MM.1S (cell line): ENCODE measurements around the gene TMED10.

Experiments used
- DNase-seq: peaks from one replicate; pipeline ENCODE4 v3.0.0-alpha.2; 2015
- H2AFZ ChIP-seq: fragments of 300-600 bp; sonication (generic); 2 replicates; pipeline ENCODE4 v1.6.0; 2016; ENCODE audit warnings: antibody characterized with exemption, low read length
- H3F3A ChIP-seq: fragments of 300-600 bp; sonication (generic); 2 replicates; pipeline ENCODE4 v1.6.1; 2016; ENCODE audit warnings: mild to moderate bottlenecking, antibody characterized with exemption, low read length, moderate library complexity, mixed read lengths; ENCODE audit not compliant: insufficient read depth
- H3K27ac ChIP-seq: fragments of 300-600 bp; sonication (generic); 2 replicates; pipeline ENCODE4 v1.5.1; 2016; ENCODE audit warnings: mild to moderate bottlenecking, low read length
- H3K27me3 ChIP-seq: fragments of 300-600 bp; sonication (generic); replicated peaks from 2 replicates; pipeline ENCODE4 v1.6.0; 2016; ENCODE audit warnings: low read length; ENCODE audit not compliant: insufficient read depth
- H3K36me3 ChIP-seq: fragments of 300-600 bp; sonication (generic); replicated peaks from 2 replicates; pipeline ENCODE4 v1.6.1; 2016; ENCODE audit warnings: mild to moderate bottlenecking, low read length, mixed read lengths; ENCODE audit not compliant: insufficient read depth
- H3K4me1 ChIP-seq: fragments of 300-600 bp; sonication (generic); 2 replicates; pipeline ENCODE4 v1.6.1; 2016; ENCODE audit warnings: low read length, mixed read lengths
- H3K4me2 ChIP-seq: fragments of 300-600 bp; sonication (generic); 2 replicates; pipeline ENCODE4 v1.6.0; 2016; ENCODE audit warnings: low read depth, low read length
- H3K4me3 ChIP-seq: fragments of 300-600 bp; sonication (generic); 2 replicates; pipeline ENCODE4 v1.5.1; 2016; ENCODE audit warnings: low read length, mixed read lengths
- H3K79me2 ChIP-seq: fragments of 300-600 bp; sonication (generic); 2 replicates; pipeline ENCODE4 v1.6.1; 2016; ENCODE audit warnings: mixed run types, low read length, mixed read lengths
- H3K9ac ChIP-seq: fragments of 300-600 bp; sonication (generic); 2 replicates; pipeline ENCODE4 v1.6.1; 2016; ENCODE audit warnings: low read length, mixed read lengths
- H3K9me2 ChIP-seq: fragments of 300-600 bp; sonication (generic); replicated peaks from 2 replicates; pipeline ENCODE4 v1.6.1; 2016; ENCODE audit warnings: mild to moderate bottlenecking, low read length, mixed read lengths; ENCODE audit not compliant: insufficient read depth
- H3K9me3 ChIP-seq: fragments of 300-600 bp; sonication (generic); replicated peaks from 2 replicates; pipeline ENCODE4 v1.6.1; 2016; ENCODE audit warnings: mild to moderate bottlenecking, low read length, mixed read lengths; ENCODE audit not compliant: insufficient read depth
- H4K20me1 ChIP-seq: fragments of 300-600 bp; sonication (generic); 2 replicates; pipeline ENCODE4 v1.6.1; 2016; ENCODE audit warnings: mild to moderate bottlenecking, low read length, moderate library complexity, mixed read lengths; ENCODE audit not compliant: insufficient read depth
- EZH2 ChIP-seq: fragments of 300-600 bp; sonication (generic); optimal IDR thresholded peaks from 2 replicates; pipeline ENCODE3; 2017; ENCODE audit warnings: low read depth, mild to moderate bottlenecking, antibody characterized with exemption, low read length, mixed read lengths
- EZH2phosphoT487 ChIP-seq: fragments of 300-600 bp; sonication (generic); IDR thresholded peaks from 2 replicates; pipeline ENCODE4 v1.6.1; 2018; ENCODE audit warnings: antibody characterized with exemption, low read length
- TF ChIP-seq, protein P1 (sequence below): fragments of 300-600 bp; sonication (generic); IDR thresholded peaks from 2 replicates; pipeline ENCODE4 v1.5.1; 2016; ENCODE audit warnings: antibody characterized with exemption, low read length, mixed read lengths

The TMED10 gene

DNA sequence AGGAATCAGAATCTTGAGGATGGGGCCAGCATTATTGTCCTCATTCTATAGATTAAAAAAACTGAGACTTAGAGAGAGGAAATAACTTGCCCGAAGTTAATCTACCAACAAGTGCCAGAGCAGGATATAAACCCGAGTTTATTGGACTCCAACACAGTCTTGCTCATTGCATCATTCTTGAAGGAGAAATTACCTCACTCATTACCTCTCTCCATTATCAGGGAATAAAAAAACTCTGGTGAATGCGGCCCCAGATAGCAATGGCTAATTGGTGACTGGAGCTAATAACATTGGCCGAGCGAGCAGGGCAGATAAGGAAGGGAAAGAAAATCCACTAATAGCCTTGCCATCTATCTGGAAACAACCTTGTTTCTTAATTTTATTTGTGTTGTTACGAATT, 24.7 kb upstream of the TMED10 start:
- TF ChIP-seq, protein P1, sequence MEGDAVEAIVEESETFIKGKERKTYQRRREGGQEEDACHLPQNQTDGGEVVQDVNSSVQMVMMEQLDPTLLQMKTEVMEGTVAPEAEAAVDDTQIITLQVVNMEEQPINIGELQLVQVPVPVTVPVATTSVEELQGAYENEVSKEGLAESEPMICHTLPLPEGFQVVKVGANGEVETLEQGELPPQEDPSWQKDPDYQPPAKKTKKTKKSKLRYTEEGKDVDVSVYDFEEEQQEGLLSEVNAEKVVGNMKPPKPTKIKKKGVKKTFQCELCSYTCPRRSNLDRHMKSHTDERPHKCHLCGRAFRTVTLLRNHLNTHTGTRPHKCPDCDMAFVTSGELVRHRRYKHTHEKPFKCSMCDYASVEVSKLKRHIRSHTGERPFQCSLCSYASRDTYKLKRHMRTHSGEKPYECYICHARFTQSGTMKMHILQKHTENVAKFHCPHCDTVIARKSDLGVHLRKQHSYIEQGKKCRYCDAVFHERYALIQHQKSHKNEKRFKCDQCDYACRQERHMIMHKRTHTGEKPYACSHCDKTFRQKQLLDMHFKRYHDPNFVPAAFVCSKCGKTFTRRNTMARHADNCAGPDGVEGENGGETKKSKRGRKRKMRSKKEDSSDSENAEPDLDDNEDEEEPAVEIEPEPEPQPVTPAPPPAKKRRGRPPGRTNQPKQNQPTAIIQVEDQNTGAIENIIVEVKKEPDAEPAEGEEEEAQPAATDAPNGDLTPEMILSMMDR: no peak
- TF ChIP-seq EZH2 (no peak), EZH2phosphoT487 (no peak)
- Histone ChIP-seq H2AFZ (no peak overlapping the region), H3K4me3 (no peak overlapping the region), H3K27me3 (no peaks in the 10 kb centered on the region), H3K4me1 (no peaks in the 10 kb centered on the region), H3K36me3 (no peaks in the 10 kb centered on the region), H3K9me3 (no peaks in the 10 kb centered on the region), H3K79me2 (no peaks in the 10 kb centered on the region), H3F3A (no peaks in the 10 kb centered on the region), H3K9me2 (no peaks in the 10 kb centered on the region), H3K27ac (no peak overlapping the region), H3K4me2 (no peak overlapping the region), H3K9ac (no peak overlapping the region), H4K20me1 (no peaks in the 10 kb centered on the region)
- no peak for DNase-seq

GRCh38 chr14:75200451-75200850, 24.0 kb upstream of the TMED10 start:
- no peaks in the 10 kb centered on the region for H3F3A ChIP-seq
- no peak overlapping the region for H3K27ac ChIP-seq
- H3K4me1 ChIP-seq: no peaks in the 10 kb centered on the region
- H3K9me2 ChIP-seq: no peaks in the 10 kb centered on the region
- DNase-seq: no peak
- no peaks in the 10 kb centered on the region for H3K79me2 ChIP-seq
- H3K4me2 ChIP-seq: no peak overlapping the region
- no peak overlapping the region for H2AFZ ChIP-seq
- H3K36me3 ChIP-seq: no peaks in the 10 kb centered on the region
- no peaks in the 10 kb centered on the region for H4K20me1 ChIP-seq
- H3K27me3 ChIP-seq: no peaks in the 10 kb centered on the region
- TF ChIP-seq EZH2phosphoT487: no peak
- no peak for TF ChIP-seq EZH2
- TF ChIP-seq, protein P1: no peak
- H3K4me3 ChIP-seq: no peak overlapping the region
- H3K9ac ChIP-seq: no peak overlapping the region
- H3K9me3 ChIP-seq: no peaks in the 10 kb centered on the region

DNA sequence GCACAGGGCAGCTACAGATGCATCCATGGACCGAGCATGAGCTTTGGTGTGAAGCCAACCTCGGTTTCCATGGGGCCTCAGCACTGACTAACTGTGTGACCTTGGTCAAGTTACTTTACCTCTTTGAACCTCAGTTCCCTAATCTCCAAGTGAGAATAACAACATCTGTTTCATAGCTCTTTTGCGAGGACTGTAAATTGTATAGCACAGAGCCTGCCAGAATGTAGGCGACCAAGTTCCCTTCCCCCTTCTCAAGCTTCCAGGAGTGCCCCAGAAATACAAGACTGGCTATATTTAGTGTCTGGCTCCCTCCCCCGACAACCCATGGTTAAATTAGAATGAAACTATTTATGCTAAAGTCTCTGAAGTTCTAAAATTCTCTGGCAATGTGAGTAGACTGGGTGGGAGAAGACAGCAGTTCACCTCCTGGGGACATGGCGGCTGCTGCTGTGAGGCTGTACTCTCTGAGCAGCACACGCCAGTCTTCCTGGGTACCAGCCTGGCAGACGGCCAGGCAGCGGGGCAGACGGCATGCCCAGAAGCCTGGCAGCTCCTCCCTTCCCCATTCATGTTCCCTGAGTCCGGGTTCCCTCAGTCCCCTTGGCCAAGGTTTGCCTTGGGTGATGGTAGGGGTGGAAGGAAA, 22.0 kb upstream of the TMED10 start:
- Histone ChIP-seq H3K9ac (no peak overlapping the region), H3K79me2 (no peaks in the 10 kb centered on the region), H3K27me3 (no peaks in the 10 kb centered on the region), H2AFZ (no peak overlapping the region), H3K27ac (no peak overlapping the region), H3K4me3 (no peak overlapping the region), H3K9me2 (no peaks in the 10 kb centered on the region), H4K20me1 (no peaks in the 10 kb centered on the region), H3K4me2 (no peak overlapping the region), H3F3A (no peaks in the 10 kb centered on the region), H3K4me1 (no peaks in the 10 kb centered on the region), H3K36me3 (no peaks in the 10 kb centered on the region), H3K9me3 (no peaks in the 10 kb centered on the region)
- TF ChIP-seq, protein P1: no peak
- no peak for TF ChIP-seq EZH2
- TF ChIP-seq EZH2phosphoT487: no peak
- no peak for DNase-seq
